Mucosa of rectum (tissue), 2 donors: Measurements from ENCODE around the gene CLEC18A.
"Not testable (repeated sequence)": the region's sequence is repeated elsewhere in the genome, so short reads cannot be mapped to it uniquely, and the experiment has no call there.

Experiments
- H3K27ac ChIP-seq, 2 donors: one replicate each; pipeline ENCODE4 v1.7.0; 2013; ENCODE audit warnings: inconsistent platforms in 2 of 2, low read depth in 2 of 2, low read length in 2 of 2
- H3K27me3 ChIP-seq, 2 donors: one replicate each; pipeline ENCODE4 v1.7.0; 2013; ENCODE audit warnings: low read length in 2 of 2; ENCODE audit not compliant: control insufficient read depth in 2 of 2, insufficient read depth in 2 of 2
- H3K36me3 ChIP-seq, 2 donors: one replicate each; pipeline ENCODE4 v1.7.0; 2013; ENCODE audit warnings: low read length in 2 of 2; ENCODE audit not compliant: control insufficient read depth in 2 of 2, insufficient read depth in 2 of 2
- H3K4me1 ChIP-seq, 2 donors: one replicate each; pipeline ENCODE4 v1.7.0; 2013; ENCODE audit warnings: low read length in 2 of 2, mild to moderate bottlenecking in 1 of 2; ENCODE audit not compliant: control insufficient read depth in 2 of 2, insufficient read depth in 2 of 2
- H3K4me3 ChIP-seq, 2 donors: one replicate each; pipeline ENCODE4 v1.7.0; 2013; ENCODE audit warnings: low read length in 2 of 2
- H3K9ac ChIP-seq, 2 donors: one replicate each; pipeline ENCODE4 v1.7.0; 2013; ENCODE audit warnings: low read length in 2 of 2, low read depth in 1 of 2, mild to moderate bottlenecking in 1 of 2
- H3K9me3 ChIP-seq, 2 donors: one replicate each; pipeline ENCODE4 v1.7.0; 2013; ENCODE audit warnings: low read length in 2 of 2; ENCODE audit not compliant: control insufficient read depth in 2 of 2
- donor health status: healthy.
- donor health status: Normal muscosa, but diverticular disease.

The CLEC18A gene

GRCh38 chr16:69951017-69951671 is at the start of gene CLEC18A:
TSS of gene CLEC18A (plus strand) at chr16:69951334. CDS start at chr16:69951367, 33 bp downstream.
- H3K27me3 ChIP-seq, H3K27ac ChIP-seq, H3K36me3 ChIP-seq, H3K4me1 ChIP-seq, H3K9me3 ChIP-seq, H3K9ac ChIP-seq, H3K4me3 ChIP-seq: not testable (repeated sequence)

GRCh38 chr16:69903865-69904415 is 47.2 kb upstream of the CLEC18A start:
- H3K36me3 ChIP-seq = peaks cover 10 to 16% of the 10 kb centered on the region in 2 donors
- no peak overlapping the region for H3K9ac ChIP-seq
- H3K27me3 ChIP-seq = no peaks in the 10 kb centered on the region
- H3K9me3 ChIP-seq = no peaks in the 10 kb centered on the region
- no peaks in the 10 kb centered on the region for H3K4me1 ChIP-seq
- H3K4me3 ChIP-seq = no peak overlapping the region
- no peak overlapping the region for H3K27ac ChIP-seq

DNA sequence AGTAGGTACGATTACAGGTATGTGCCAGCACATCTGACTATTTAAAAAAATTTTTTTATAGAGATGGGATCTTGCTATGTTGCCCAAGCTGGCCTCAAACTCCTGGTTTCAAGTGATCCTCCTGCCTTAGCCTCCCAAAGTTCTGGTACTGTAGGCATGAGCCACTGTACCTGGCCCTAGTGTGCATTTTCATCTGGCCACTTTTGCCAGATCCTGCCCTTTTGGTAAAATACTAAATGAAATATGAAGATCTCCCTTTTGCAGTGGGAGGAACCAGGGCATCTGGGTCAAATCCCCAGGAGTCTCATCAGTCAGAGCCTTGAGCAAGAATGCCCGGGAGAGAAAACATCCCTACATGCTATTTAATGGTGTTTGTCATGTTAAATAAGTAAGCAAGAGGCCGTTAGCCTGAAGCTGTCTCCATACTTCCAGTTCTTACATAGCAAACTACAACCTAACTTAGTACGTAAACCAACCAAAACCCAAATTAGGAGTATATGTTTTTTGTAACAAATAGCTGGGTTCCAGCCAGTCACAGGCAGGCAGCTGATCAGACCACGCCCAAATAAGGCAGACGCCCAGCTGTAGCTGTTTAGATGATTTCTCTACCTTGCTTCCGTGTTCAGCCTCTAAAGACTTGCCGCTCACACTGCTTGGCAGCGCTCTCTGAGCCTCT is 46.5 kb upstream of the CLEC18A start:
- H3K4me3 ChIP-seq = no peak overlapping the region
- peaks cover 16 to 23% of the 10 kb centered on the region in 2 donors for H3K36me3 ChIP-seq
- no peaks in the 10 kb centered on the region for H3K27me3 ChIP-seq
- H3K4me1 ChIP-seq = no peaks in the 10 kb centered on the region
- no peak overlapping the region for H3K27ac ChIP-seq
- no peaks in the 10 kb centered on the region for H3K9me3 ChIP-seq
- no peak overlapping the region for H3K9ac ChIP-seq

DNA sequence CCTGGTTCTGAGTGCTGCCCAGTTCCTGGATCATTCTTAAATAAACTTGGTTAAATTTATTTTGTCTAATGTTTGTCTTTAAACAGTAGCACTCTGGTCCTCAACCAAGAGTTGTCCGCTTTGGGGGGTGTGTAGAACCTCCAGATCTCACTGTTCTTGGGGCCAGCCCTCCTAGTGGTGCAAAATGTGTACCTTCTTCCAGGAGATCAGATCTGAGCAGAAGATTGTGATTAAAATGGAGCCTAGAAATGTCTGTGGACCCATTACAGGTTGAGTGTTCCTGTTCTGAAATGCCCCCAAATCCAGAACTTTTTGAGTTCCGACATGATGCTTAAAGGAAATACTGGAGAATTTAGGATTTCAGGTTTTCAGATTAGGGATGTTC is 46.0 kb upstream of the CLEC18A start:
- no peak overlapping the region for H3K4me3 ChIP-seq
- no peak overlapping the region for H3K9ac ChIP-seq
- H3K27ac ChIP-seq = no peak overlapping the region
- H3K9me3 ChIP-seq = no peaks in the 10 kb centered on the region
- H3K36me3 ChIP-seq = peaks cover 16 to 24% of the 10 kb centered on the region in 2 donors
- no peaks in the 10 kb centered on the region for H3K4me1 ChIP-seq
- H3K27me3 ChIP-seq = no peaks in the 10 kb centered on the region

- Histone ChIP-seq H3K4me3 (no peak overlapping the region), H3K4me1 (no peaks in the 10 kb centered on the region), H3K9ac (no peak overlapping the region), H3K27ac (no peak overlapping the region), H3K27me3 (no peaks in the 10 kb centered on the region), H3K9me3 (no peaks in the 10 kb centered on the region), H3K36me3 (peaks cover 20 to 34% of the 10 kb centered on the region in 2 donors)
Measured at GRCh38 chr16:69906838-69907401, 44.2 kb upstream of the CLEC18A start.

- H3K27ac ChIP-seq = no peak overlapping the region
- no peaks in the 10 kb centered on the region for H3K27me3 ChIP-seq
Measured at GRCh38 chr16:69909043-69909442, 42.1 kb upstream of the CLEC18A start.

GRCh38 chr16:69909760-69910159 is 41.4 kb upstream of the CLEC18A start:
- Histone ChIP-seq H3K27ac (no peak overlapping the region), H3K4me3 (no peak overlapping the region), H3K36me3 (peaks cover 20 to 31% of the 10 kb centered on the region in 2 donors), H3K27me3 (no peaks in the 10 kb centered on the region), H3K9me3 (no peaks in the 10 kb centered on the region), H3K4me1 (no peaks in the 10 kb centered on the region), H3K9ac (no peak overlapping the region)

More at GRCh38 chr16:69909043-69909442, 42.1 kb upstream of the CLEC18A start:
- Histone ChIP-seq H3K9ac (no peak overlapping the region), H3K36me3 (peaks cover 20 to 33% of the 10 kb centered on the region in 2 donors), H3K4me1 (no peaks in the 10 kb centered on the region), H3K9me3 (no peaks in the 10 kb centered on the region), H3K4me3 (no peak overlapping the region)

DNA sequence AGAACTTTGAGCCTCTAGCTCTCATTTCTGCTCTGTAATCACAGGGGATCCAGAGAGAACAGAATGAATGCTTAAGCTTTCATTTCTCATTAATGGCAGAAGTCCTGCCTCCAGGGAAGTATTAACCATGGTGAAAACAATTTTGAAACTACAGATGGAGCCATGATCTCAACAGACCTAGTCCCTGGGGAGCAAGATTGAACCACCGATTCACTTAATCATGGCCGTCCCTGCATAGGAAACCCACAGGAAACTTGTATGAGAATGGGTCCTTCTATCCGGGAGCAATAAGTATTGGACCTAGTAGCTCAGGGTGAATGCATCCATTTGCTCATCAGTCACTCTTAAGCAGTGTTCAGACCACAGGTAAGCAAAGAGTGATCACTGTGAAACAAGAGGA is 40.2 kb upstream of the CLEC18A start:
- no peaks in the 10 kb centered on the region for H3K4me1 ChIP-seq
- H3K4me3 ChIP-seq = no peak overlapping the region
- no peak overlapping the region for H3K9ac ChIP-seq
- H3K9me3 ChIP-seq = no peaks in the 10 kb centered on the region
- no peaks in the 10 kb centered on the region for H3K27me3 ChIP-seq
- no peak overlapping the region for H3K27ac ChIP-seq
- H3K36me3 ChIP-seq = peaks cover 20 to 30% of the 10 kb centered on the region in 2 donors

DNA sequence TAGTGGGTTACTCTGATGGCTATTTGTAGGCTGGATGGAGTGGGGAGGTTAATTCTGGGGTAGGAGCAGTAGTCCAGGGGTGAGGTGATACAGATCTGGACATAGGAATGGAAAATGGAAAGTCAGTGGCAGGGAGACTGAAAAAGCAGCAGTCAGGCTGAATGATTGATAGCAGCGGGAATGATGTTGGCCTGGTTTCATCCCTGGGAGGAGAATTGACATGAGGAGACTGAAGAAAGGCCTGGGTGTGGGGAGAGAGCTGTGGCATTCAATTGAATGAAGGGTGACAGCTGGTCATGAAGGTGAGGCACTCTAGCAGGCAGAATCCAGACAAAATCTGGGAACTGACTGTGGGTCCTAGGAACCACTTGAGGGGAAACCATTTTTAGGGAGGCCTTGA is 34.7 kb upstream of the CLEC18A start:
- Histone ChIP-seq H3K4me3 (no peak overlapping the region), H3K4me1 (no peaks in the 10 kb centered on the region), H3K9ac (no peak overlapping the region), H3K27ac (no peak overlapping the region), H3K36me3 (peaks cover 5 to 15% of the 10 kb centered on the region in 2 donors), H3K9me3 (no peaks in the 10 kb centered on the region), H3K27me3 (no peaks in the 10 kb centered on the region)

DNA sequence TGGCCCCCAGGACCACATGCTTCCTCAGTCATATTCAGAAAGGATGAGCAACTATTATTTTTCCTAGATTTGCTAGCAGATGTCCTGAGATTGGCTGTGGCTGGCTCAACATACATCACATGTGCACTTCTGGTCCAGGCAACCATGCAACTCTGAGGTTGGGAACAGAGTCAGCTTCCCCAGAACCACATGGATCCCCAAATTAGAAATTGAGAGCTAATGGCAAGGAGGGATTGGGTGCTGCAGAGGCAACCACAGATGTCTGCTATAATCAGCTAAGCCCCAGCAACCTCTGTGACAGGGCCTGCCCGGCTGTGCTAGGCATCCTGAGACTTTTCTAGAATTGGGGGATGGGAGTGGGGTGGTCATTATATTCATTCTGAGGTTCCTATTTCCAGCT is 33.8 kb upstream of the CLEC18A start:
- Histone ChIP-seq H3K27ac (no peak overlapping the region), H3K4me3 (no peak overlapping the region), H3K9ac (no peak overlapping the region), H3K36me3 (peaks cover 6 to 19% of the 10 kb centered on the region in 2 donors), H3K4me1 (no peaks in the 10 kb centered on the region), H3K9me3 (no peaks in the 10 kb centered on the region), H3K27me3 (no peaks in the 10 kb centered on the region)
